Keratinocyte (primary cell): ENCODE measurements around the gene DIP2C. TPM values are rescaled to one million over a fixed set of nuclear protein-coding genes. Genes with fewer than 3 reads are reported as not detected.

Experiments
- DNase-seq: peaks from one replicate; pipeline ENCODE4 v3.0.0-alpha.2; 2011; ENCODE audit warnings: low read depth, missing footprints, low spot score
- FAIRE-seq: peaks from 2 replicates; lab custom pipeline; 2011; peaks lifted over from hg19 to GRCh38; lab: Jason Lieb, UNC
- H2AFZ ChIP-seq: 2 replicates; pipeline ENCODE4 v1.6.0; 2012; ENCODE audit warnings: low read length, control low read depth, inconsistent platforms; ENCODE audit not compliant: control insufficient read depth
- H3K27ac ChIP-seq: 2 replicates; pipeline ENCODE4 v1.5.1; 2011; ENCODE audit warnings: low read length; ENCODE audit not compliant: control insufficient read depth, insufficient read depth
- H3K27me3 ChIP-seq: 3 replicates; pipeline ENCODE4 v1.6.0; 2011; ENCODE audit warnings: low read length; ENCODE audit not compliant: control insufficient read depth, insufficient read depth; ENCODE audit errors: extremely low read depth
- H3K36me3 ChIP-seq, 2 experiments: 2 replicates in 1 of 2; 3 replicates in 1 of 2; pipeline ENCODE4 v1.5.1; 2011; ENCODE audit warnings: low read length in 2 of 2, mild to moderate bottlenecking in 1 of 2; ENCODE audit not compliant: control insufficient read depth in 2 of 2, insufficient read depth in 2 of 2; ENCODE audit errors: extremely low read depth in 1 of 2
- H3K4me1 ChIP-seq: 3 replicates; pipeline ENCODE4 v1.5.1; 2011; ENCODE audit warnings: low read length; ENCODE audit not compliant: control insufficient read depth, insufficient read depth; ENCODE audit errors: extremely low read depth
- H3K4me2 ChIP-seq: 3 replicates; pipeline ENCODE4 v1.6.0; 2011; ENCODE audit warnings: low read depth, low read length; ENCODE audit not compliant: control insufficient read depth, insufficient read depth; ENCODE audit errors: extremely low read depth
- H3K4me3 ChIP-seq, 3 experiments: fragments of 200-600 bp in 1 of 3; sonication (generic) in 1 of 3; 2 replicates in 2 of 3; 3 replicates in 1 of 3; pipeline ENCODE4 v1.5.1; 2011 to 2016; ENCODE audit warnings: low read length in 3 of 3, mild to moderate bottlenecking in 3 of 3, control low read depth in 2 of 3, inconsistent platforms in 1 of 3, low read depth in 1 of 3, mixed read lengths in 1 of 3, mixed run types in 1 of 3, moderate library complexity in 1 of 3; ENCODE audit not compliant: control insufficient read depth in 2 of 3, insufficient read depth in 2 of 3; ENCODE audit errors: extremely low read depth in 1 of 3
- H3K79me2 ChIP-seq: 2 replicates; pipeline ENCODE4 v1.6.0; 2012; ENCODE audit warnings: low read length; ENCODE audit not compliant: control insufficient read depth, insufficient read depth
- H3K9ac ChIP-seq: 3 replicates; pipeline ENCODE4 v1.6.0; 2011; ENCODE audit warnings: low read length; ENCODE audit not compliant: control insufficient read depth, insufficient read depth; ENCODE audit errors: extremely low read depth
- H3K9me1 ChIP-seq: 3 replicates; pipeline ENCODE4 v1.6.0; 2011; ENCODE audit warnings: low read length; ENCODE audit not compliant: control insufficient read depth, insufficient read depth; ENCODE audit errors: extremely low read depth
- H3K9me3 ChIP-seq: 2 replicates; pipeline ENCODE4 v1.5.1; 2012; ENCODE audit warnings: low read depth, low read length; ENCODE audit not compliant: control insufficient read depth
- H4K20me1 ChIP-seq: 3 replicates; pipeline ENCODE4 v1.6.0; 2011; ENCODE audit warnings: low read length; ENCODE audit not compliant: control insufficient read depth, insufficient read depth; ENCODE audit errors: extremely low read depth
- CTCF ChIP-seq, 3 experiments: IDR thresholded peaks in 1 of 3; conservative IDR thresholded peaks in 1 of 3; optimal IDR thresholded peaks in 1 of 3; 2 replicates in 2 of 3; 3 replicates in 1 of 3; pipeline versions ENCODE3 to v1.5.1; 2011; ENCODE audit warnings: low read length in 3 of 3, mild to moderate bottlenecking in 3 of 3, moderate library complexity in 2 of 3, control low read depth in 1 of 3, inconsistent platforms in 1 of 3; ENCODE audit not compliant: insufficient read depth in 2 of 3; ENCODE audit errors: extremely low read depth in 1 of 3
- EZH2 ChIP-seq: IDR thresholded peaks from one replicate; pipeline ENCODE4 v1.6.1; 2012; ENCODE audit warnings: inconsistent platforms, mild to moderate bottlenecking, low read length, moderate library complexity
- dilution Hi-C: fragments of 300-500 bp; cut with MboI; formaldehyde crosslinking; loops from one replicate; pipeline ENCODE4 v1.7.0; 2020; ENCODE audit warnings: low sequenced_read_pairs; ENCODE audit not compliant: extremely low pct_ligation_motif_present
- polyA plus RNA-seq, 5 experiments: library from polyadenylated mRNA; depleted of rRNA in 3 of 5; stranded (reverse) in 3 of 5; stranded (forward) in 1 of 5; unstranded in 1 of 5; fragments of >200 nt; gene quantifications; 1 replicate in 1 of 5; 2 replicates in 3 of 5; 3 replicates in 1 of 5; pipeline versions ENCODE4 v1.2.1 to v1.2.3, GENCODE V29; 2011 to 2012; ENCODE audit warnings: missing spikeins in 2 of 5, low read depth in 1 of 5, low replicate concordance in 1 of 5

Gene DIP2C
- polyA plus RNA-seq, 1 donor (not counting 4 experiments of a cell fraction or from before 2014, with no cell fraction given): 1.3 TPM

- Histone ChIP-seq H3K4me2 (no peak overlapping the region), H3K36me3 (no peaks in the 10 kb centered on the region), H3K79me2 (no peaks in the 10 kb centered on the region), H3K27me3 (no peaks in the 10 kb centered on the region), H4K20me1 (no peaks in the 10 kb centered on the region), H2AFZ (no peak overlapping the region), H3K4me3 (no peak overlapping the region), H3K4me1 (no peaks in the 10 kb centered on the region), H3K9ac (no peak overlapping the region), H3K27ac (no peak overlapping the region), H3K9me1 (no peaks in the 10 kb centered on the region), H3K9me3 (no peaks in the 10 kb centered on the region)
- no peak for TF ChIP-seq EZH2
- no peak for TF ChIP-seq CTCF (optimal IDR thresholded peaks at IDR 0.05 in 1 of 3, IDR thresholded peaks at IDR 0.05 in 1 of 3, conservative IDR thresholded peaks at IDR 0.05 in 1 of 3; ENCODE audit: extremely low read depth in 1 of 3, insufficient read depth in 2 of 3, low read length in 3 of 3)
- FAIRE-seq (no peak), DNase-seq (no peak)
- dilution Hi-C loops: no loop called here
These were observed 196.6 kb downstream of the DIP2C start for GRCh38 chr10:492836-493235.

- H3K4me1 ChIP-seq: no peaks in the 10 kb centered on the region
- no peak overlapping the region for H3K9ac ChIP-seq
- H3K79me2 ChIP-seq: no peaks in the 10 kb centered on the region
- no peak overlapping the region for H3K4me2 ChIP-seq
- no peaks in the 10 kb centered on the region for H4K20me1 ChIP-seq
- H3K27ac ChIP-seq: no peak overlapping the region
- DNase-seq (no peak), FAIRE-seq (no peak)
- H3K9me3 ChIP-seq: no peaks in the 10 kb centered on the region
- no peaks in the 10 kb centered on the region for H3K9me1 ChIP-seq
- dilution Hi-C loops: no loop called here
- TF ChIP-seq EZH2 (no peak), CTCF (optimal IDR thresholded peaks at IDR 0.05 in 1 of 3, IDR thresholded peaks at IDR 0.05 in 1 of 3, conservative IDR thresholded peaks at IDR 0.05 in 1 of 3; ENCODE audit: extremely low read depth in 1 of 3, insufficient read depth in 2 of 3, low read length in 3 of 3) (no peak)
- H2AFZ ChIP-seq: no peak overlapping the region
- no peaks in the 10 kb centered on the region for H3K27me3 ChIP-seq
- no peak overlapping the region for H3K4me3 ChIP-seq
- no peaks in the 10 kb centered on the region for H3K36me3 ChIP-seq
These were observed 197.6 kb downstream of the DIP2C start for GRCh38 chr10:491667-492424.
